Measurements from ENCODE around the gene BHLHA9.

- TF ChIP-seq POLR2A (IDR thresholded peaks at IDR 0.05) (no peak), CTCF (IDR thresholded peaks at IDR 0.05) (no peak)
These were observed at the start of gene BHLHA9 for GRCh38 chr17:1270210-1271029.

Data from right lobe of liver (tissue), 4 donors.